Measurements from ENCODE around the gene ANKRD66.

- TF ChIP-seq CTCF (IDR thresholded peaks at IDR 0.05) (no peak), POLR2A (IDR thresholded peaks at IDR 0.05) (no peak), EP300 (IDR thresholded peaks at IDR 0.05) (no peak)
Measured at GRCh38 chr6:46796848-46797580, 50.3 kb downstream of the ANKRD66 start.

All from sigmoid colon (tissue), 4 donors.